Measurements from ENCODE around the gene TSPAN10. TPM values are rescaled to one million over a fixed set of nuclear protein-coding genes. Genes with fewer than 3 reads are reported as not detected.
"Not testable (repeated sequence)": the region's sequence is repeated elsewhere in the genome, so short reads cannot be mapped to it uniquely, and the experiment has no call there.

Gene TSPAN10
- polyA plus RNA-seq, 1 experiment = 0.92 TPM

- CTCF ChIA-PET = no interaction called here
- TF ChIP-seq CTCF (IDR thresholded peaks at IDR 0.05; ENCODE audit: low read depth, low read length) = no peak
- Histone ChIP-seq H3K27ac (ENCODE audit: low read depth, low read length) (no peak overlapping the region), H3K4me3 (ENCODE audit: low read depth, low read length) (no peak overlapping the region), H3K9me3 (ENCODE audit: control insufficient read depth, insufficient read depth, low read length) (no peaks in the 10 kb centered on the region; the same call in 1 of the 2 replicates), H3K27me3 (ENCODE audit: control insufficient read depth, insufficient read depth, low read length) (no peaks in the 10 kb centered on the region)
- no peak for DNase-seq (ENCODE audit: low read depth, low spot score)
- POLR2A ChIA-PET = no interaction called here
These were observed 36.7 kb downstream of the TSPAN10 start for GRCh38 chr17:81673561-81674258.

DNA sequence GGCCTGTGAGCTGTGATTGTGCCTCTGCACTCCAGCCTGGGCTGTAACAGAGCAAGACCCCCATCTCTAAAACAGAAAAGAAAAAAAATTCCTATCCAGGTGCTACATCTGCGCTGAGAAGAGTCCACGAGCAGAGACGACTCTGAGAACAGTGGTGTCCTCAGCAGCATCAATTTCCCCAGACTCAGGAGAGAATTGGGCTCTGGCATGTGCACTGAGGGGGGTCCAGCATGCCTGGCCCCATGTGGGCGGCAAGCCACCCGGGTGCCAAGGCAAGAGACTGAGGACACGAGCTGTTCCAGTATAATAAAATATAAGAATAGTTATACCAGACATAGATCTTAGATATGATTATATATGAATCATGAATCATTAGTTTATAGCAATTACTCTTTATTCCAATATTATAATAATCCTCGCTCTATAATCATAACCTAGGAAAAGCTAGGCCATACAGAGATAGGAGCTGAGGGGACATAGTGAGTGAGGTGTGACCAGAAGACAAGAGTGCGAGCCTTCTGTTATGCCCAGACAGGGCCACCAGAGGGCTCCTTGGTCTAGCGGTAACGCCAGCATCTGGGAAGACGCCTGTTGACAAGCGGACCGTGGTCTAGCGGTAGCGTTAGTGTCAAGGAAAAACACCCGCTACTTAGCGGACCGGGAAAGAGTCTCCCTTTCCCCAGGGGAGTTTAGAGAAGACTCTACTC lies 38.7 kb downstream of the TSPAN10 start:
- ChIA-PET CTCF (interaction anchor here (0.7 to 1.1 kb wide), 3 partner anchors 9 to 195 kb away, joined by 3 to 4 read pairs (median 4); partner anchors contain the start of genes CCDC137 and OXLD1), POLR2A (interaction anchor here (1.1 to 1.2 kb wide), 2 partner anchors 9 to 164 kb away, joined by 3 read pairs; partner anchors contain the start of genes CCDC137 and OXLD1)
- not testable (repeated sequence) for H3K4me3 ChIP-seq (ENCODE audit: low read depth, low read length); H3K27me3 ChIP-seq (ENCODE audit: control insufficient read depth, insufficient read depth, low read length); H3K9me3 ChIP-seq (ENCODE audit: control insufficient read depth, insufficient read depth, low read length); H3K27ac ChIP-seq (ENCODE audit: low read depth, low read length); DNase-seq (ENCODE audit: low read depth, low spot score)
- TF ChIP-seq CTCF (IDR thresholded peaks at IDR 0.05; ENCODE audit: low read depth, low read length) = peak; percentile 47

DNA sequence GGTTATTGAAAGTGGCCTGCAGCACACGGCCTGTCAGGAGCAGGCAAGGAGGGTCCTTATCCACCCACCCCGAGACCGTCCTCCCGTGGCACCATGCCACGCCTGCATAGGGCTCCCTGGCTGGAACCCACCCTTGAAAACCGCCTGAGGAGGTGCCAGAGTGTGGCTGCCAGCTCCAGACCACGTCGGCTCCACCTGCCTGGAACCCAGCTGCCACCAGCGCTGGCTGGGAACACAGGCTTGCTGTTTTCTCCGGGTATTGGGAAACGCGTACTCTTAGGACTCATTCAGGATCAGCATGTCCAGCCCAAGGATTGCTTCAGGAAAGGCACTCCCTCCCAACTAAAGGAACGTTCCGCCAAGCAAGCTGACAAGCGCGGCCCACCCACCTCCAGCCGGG lies 39.9 kb downstream of the TSPAN10 start:
- Histone ChIP-seq H3K4me3 (ENCODE audit: low read depth, low read length) (no peak overlapping the region), H3K9me3 (ENCODE audit: control insufficient read depth, insufficient read depth, low read length) (no peaks in the 10 kb centered on the region; the same call in 1 of the 2 replicates), H3K27me3 (ENCODE audit: control insufficient read depth, insufficient read depth, low read length) (no peaks in the 10 kb centered on the region), H3K27ac (ENCODE audit: low read depth, low read length) (no peak overlapping the region)
- no peak for DNase-seq (ENCODE audit: low read depth, low spot score)
- ChIA-PET CTCF (no interaction called here), POLR2A (no interaction called here)
- TF ChIP-seq CTCF (IDR thresholded peaks at IDR 0.05; ENCODE audit: low read depth, low read length) = no peak

DNA sequence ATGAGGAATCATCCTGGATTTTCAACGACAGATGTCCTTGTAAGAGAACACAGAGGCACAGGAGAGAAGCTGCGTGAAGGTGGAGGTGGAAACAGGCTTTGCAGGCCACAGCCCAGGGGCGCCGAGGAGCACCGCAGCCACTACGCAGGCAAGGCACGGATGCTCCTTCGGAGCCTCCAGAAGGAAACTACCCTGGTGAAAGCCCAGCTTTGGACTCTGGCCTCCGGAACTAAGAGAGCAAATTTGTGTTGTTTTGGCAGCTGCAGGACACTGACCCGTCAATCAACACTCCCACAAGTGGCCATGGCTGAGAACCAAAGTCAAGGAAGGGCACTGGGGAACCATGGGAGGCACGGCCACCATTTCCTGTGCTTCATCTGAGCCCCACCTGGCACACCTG lies 43.2 kb downstream of the TSPAN10 start:
- DNase-seq (ENCODE audit: low read depth, low spot score) = no peak
- no peaks in the 10 kb centered on the region; the same call in 1 of the 2 replicates for H3K9me3 ChIP-seq (ENCODE audit: control insufficient read depth, insufficient read depth, low read length)

More for the DNA sequence above, 43.2 kb downstream of the TSPAN10 start:
- Histone ChIP-seq H3K27me3 (ENCODE audit: control insufficient read depth, insufficient read depth, low read length) (no peaks in the 10 kb centered on the region), H3K4me3 (ENCODE audit: low read depth, low read length) (no peak overlapping the region), H3K27ac (ENCODE audit: low read depth, low read length) (peak overlapping the region; percentile 11)
- ChIA-PET CTCF (no interaction called here), POLR2A (interaction anchor here (0.7 kb wide), 1 partner anchor 38 kb away, joined by 5 read pairs; no protein-coding TSS in a partner anchor)
- TF ChIP-seq CTCF (IDR thresholded peaks at IDR 0.05; ENCODE audit: low read depth, low read length) = no peak

Measured in AG04450 (cell line).